D721Med (cell line): Measurements from ENCODE around the gene GEMIN7.

ENCODE experiments used
- DNase-seq: peaks from one replicate; pipeline ENCODE4 v3.0.0; 2011; ENCODE audit warnings: low spot score; ENCODE audit not compliant: insufficient read length
- FAIRE-seq: peaks from 2 replicates; lab custom pipeline; 2011; peaks lifted over from hg19 to GRCh38; lab: Jason Lieb, UNC
- CTCF ChIP-seq: IDR thresholded peaks from 2 replicates; pipeline ENCODE4 v1.5.1; 2012; ENCODE audit warnings: mild to moderate bottlenecking, control low read depth; ENCODE audit not compliant: insufficient read depth; ENCODE audit errors: missing control alignments

The GEMIN7 gene

DNA sequence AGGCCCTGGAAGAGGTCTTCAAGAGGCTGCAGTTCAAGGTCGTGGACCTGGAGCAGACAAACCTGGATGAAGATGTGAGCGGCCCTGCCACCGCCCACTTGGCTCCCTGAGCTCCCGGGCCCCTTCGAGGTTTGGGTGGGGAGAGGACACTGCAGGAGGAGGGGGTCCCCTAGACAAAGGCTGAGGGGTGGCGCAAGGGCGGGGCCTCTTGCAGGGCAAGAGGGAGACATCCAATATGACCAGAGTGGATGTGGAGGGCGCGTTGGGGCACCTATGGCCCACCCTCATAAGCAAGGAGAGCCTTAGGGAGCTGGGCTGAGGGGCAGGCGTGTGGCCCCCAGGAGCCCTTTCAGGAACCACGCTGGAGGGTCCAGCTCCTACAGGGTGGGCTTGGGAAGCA, 61.5 kb downstream of the GEMIN7 start:
- FAIRE-seq (no peak), DNase-seq (no peak)
- TF ChIP-seq CTCF = no peak
